HG03354 (cell line): ENCODE data around the gene NCKAP1.
A peak's percentile ranks its signal among the peaks of the same experiment; 100 is the strongest.
"Not testable (repeated sequence)": the region's sequence is repeated elsewhere in the genome, so short reads cannot be mapped to it uniquely, and the experiment has no call there.

Experiments used
- ATAC-seq: cut with Tn5 transposase; IDR thresholded peaks from one replicate; pipeline ENCODE4 v1.9.1; 2021; ENCODE audit warnings: mild to moderate bottlenecking; ENCODE audit not compliant: unreplicated experiment, poor library complexity, severe bottlenecking

Gene NCKAP1

DNA sequence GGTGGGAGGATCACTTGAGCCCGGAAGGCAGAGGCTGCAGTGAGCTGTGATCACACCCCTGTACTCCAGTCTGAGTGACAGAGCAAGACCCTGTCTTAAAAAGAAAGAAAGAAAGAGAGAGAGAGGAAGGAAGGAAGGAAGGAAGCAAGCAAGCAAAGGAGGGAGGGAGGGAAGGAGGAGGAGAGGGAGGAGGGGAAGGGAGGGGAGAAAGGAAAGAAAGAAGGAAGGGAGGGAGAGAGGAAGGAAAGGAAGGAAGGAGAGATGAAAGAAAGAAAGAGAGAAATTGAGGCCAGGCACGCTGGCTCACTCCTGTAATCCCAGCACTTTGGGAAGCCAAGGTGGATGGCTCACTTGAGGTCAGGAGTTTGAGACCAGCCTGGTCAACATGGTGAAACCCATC lies 2.3 kb upstream of the NCKAP1 start:
- no peak for ATAC-seq

DNA sequence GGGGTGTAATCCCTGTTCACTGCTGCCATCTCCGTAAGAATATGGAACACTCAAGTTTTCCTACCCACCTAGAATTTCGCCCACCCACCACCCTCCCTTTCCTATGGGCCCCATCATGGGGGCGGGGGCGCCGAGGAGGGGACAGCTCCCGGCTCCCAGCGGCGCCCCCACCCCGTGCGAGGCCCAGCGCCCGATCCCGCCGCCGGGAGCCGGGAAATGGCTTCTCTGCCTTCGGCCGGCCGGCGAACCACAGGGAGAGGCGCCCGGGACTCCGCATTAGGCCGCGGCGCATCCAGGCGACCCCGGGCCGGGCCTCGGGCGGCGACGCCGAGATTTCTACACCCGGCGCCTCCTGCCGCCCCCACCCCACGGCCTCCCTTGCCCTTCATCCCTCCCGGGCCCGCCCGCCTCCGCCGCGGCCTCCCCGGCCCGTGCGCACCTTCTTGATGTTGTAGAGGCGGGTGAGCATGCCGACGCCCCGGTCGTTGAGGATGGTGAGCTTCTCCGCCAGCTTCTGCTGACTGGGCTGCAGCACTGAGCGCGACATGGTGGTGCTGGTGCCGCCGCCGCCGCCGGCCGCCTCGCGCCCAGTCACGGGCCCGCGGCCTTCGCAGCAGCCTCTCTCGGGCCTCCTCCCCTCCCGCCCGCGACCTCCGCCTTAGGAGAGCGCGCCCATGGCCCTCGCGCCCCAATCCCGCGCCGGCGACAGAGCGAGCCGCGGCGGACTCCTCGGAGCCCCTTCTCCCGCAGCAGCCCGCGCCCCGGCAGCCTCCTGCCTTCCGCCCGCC lies 510 bp downstream of the NCKAP1 start:
- peak; percentile 52 for ATAC-seq

DNA sequence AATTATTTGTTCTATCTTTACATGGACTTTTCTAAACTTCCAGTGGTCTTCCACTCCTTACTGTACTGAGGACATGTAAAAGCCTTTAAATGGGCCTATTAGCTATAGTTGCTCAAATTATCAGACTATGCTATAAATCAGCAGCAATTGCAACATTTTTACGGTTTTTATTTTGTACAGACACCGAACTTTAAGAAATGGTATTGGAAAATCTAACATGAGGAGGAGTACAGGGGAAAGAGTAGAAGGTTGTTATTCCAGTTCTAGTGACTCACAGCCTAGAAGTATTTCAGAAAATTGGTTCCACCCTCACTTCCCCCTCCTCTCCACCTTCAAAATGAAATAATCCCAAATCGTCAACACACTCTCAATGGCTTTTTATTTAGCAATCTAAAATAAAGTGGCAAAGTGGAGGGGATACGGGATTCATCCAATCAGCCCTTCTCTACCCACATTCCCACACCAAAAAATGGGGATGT lies 1.1 kb downstream of the NCKAP1 start:
- no peak for ATAC-seq

DNA sequence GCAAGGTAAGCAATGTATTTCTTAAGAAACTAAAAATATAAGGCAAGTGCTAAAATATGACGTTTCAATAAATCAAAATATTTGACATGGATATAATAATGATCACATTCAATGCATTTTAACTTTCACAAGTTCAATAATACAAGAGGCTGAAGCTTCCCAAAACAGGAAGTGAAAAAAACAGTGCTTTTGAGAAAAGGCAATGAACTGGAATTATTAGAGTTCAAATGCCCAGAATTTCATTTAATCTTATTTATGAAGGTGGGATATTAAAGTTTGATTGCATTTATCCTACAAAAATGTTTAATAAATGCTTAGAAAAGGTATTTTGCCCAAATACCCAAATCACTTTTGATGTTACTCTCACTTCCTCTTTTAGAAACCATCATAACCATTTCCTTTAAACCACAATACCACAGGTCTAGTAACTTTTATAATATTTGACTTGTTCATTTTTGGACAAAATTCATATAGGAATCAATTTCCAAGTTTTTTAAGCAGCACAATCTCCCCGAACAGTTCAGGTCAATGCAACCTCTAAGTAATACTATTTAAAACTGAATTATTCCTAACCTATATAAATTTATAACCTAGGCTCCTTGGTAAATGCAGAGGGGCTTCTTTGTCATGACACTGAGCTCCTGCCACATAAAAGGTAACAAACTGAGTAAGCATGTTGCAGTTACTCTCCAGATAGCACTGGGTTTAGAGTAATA lies 2.1 kb downstream of the NCKAP1 start:
- ATAC-seq: peak; percentile 65

DNA sequence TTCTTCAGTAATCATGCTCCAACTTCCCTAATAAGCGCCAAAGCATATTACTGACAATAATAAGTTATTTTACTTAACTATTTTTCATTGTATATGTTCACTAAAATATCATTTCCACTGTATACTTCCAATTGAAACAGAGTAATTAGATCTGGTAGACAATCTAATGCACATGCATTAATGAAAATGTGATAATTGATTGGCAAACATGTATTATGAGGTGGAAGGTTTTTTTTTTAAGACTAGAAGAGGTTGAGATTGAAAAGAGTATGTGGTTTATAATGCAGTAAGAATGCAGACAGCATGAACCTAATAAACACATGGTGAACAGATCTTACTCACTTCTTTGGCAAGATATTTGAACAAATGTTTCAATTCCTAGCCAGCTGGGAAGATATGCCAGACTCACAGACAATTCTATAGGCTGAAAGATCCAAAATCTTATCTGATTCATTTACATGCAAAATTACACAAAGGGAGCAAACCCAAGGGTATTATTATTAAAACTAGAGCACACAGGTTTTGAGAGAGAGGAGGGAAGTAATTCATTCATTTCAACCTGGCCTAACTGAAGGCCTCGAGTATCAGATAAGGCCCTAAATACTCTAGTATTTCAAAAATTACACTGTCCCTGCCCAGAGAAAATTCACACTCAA lies 2.8 kb downstream of the NCKAP1 start:
- ATAC-seq: no peak

DNA sequence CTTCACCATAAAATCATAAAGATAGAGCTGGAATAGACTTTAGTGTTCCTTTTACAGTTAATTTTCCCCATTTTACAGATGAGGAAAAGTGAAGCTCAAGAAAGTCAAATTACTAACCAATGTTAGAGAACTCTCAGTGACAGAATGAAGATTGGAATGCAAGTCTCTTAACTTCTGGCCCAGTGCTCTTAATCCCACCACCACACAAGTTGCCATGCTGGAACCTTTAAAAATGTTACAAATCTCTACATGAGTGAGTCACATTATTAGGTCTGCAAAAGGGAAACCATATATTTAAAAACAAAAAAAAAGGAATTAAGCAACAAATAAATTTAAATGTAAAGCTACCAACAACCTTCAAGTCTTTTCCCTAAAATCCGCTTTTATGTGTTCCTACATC lies 3.5 kb downstream of the NCKAP1 start:
- ATAC-seq: no peak

DNA sequence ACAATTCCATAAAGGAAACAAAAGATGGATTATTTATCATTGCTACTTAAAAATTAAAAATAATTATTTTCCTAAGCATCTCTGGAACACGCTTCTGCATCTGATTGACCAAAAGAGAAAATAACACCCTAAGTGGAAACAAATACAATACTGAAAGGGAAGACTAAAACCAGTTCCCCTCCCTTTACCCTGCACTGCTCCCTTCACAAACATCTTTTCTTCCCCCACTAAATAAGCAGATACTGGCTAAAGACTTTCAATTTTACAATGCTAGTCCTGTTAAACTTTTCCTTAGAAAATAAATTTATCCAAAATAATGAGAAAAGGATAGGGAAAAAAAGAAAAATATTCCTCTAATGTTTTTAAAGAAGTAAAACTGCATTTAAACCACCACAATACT lies 4.3 kb downstream of the NCKAP1 start:
- ATAC-seq: no peak

DNA sequence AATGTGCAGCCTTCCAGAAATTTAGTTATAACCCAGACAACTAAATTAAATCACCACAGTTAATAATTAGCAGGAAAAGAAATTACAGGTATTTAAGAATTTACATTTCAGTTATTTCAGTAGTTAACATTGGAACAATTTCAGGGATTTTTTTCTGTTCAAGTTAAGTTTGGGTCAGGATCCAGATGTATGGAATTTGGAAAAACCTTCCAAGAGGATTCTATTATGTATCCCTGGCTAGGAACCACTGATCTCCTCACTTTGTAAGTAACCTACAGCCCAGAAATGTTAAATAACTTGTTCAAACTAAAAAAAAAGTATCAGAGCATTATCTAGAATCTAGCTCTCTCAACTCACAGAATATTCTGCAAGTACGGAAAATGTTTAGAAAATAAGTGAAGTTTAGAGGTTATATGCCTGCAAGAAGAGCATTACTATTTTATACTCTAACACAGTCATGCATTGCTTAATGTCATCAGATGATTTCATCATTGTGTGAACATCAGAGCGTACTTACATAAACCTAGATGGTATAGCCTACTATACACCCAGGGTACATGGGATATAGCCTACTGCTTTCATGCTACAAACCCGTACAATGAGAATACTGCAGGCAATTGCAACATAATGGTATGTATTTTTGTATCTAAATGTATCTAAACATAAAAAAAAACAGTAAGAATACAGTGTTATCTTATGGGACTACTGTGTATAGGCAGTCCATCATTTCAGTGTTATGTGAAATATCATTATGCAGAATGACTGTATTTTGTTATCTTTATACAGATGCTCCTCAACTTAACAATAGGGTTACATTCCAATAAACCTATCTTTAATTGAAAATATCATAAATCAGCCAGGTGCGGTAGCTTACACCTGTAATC lies 6.1 kb downstream of the NCKAP1 start:
- no peak for ATAC-seq

DNA sequence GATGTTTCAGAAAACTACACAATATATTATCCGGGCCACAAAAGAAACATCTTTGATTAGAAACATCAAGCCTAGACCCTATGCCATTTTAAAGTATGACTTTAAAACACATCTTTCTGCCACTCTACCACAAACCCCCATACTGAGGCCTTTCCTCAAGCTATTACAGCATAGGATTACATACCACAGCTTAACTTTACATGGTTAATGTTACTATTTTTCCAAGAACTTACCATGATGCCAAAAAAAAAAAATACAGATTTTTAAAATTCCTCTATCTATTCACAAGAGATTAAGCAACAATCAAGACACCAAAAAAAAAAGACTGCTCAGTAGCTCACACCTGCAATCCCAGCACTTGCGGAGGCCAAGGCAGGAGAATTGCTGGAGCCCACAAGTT lies 9.0 kb downstream of the NCKAP1 start:
- no peak for ATAC-seq

DNA sequence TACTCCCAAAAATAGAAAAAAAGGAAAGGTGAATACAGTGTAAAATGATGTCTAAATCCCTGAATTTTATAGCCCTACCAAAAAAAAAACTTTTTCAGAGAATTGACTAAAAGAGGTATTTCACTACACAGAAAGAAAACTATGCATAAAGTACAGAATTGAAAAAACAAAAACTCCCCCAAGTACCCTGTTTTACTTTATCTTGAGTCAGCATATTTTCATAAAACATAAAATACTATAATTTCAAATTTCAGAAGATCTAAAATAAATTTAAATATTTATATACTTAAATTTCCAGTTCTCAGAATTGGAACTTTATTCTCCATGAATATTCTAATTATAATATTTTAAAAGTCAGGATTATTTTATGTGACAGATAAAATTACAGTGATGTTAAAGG lies 10.1 kb downstream of the NCKAP1 start:
- ATAC-seq: no peak

DNA sequence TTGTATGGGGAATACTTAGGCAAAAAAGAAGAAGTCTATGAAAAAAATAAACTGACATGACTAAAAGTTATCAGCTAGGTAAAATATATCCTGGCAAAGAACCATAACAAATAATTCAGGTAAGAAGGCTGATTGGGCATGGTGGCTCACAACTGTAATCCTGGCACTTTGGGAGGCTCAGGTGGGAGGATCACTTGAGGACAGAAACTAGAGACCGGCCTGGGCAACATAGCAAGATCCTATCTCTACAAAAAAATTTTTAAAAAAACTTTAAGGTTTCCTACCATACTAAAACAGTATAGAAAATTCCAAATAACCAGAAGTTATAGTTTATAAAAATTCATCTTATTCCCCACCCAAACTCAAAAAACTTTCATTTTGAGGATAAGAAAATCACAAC lies 10.8 kb downstream of the NCKAP1 start:
- no peak for ATAC-seq

DNA sequence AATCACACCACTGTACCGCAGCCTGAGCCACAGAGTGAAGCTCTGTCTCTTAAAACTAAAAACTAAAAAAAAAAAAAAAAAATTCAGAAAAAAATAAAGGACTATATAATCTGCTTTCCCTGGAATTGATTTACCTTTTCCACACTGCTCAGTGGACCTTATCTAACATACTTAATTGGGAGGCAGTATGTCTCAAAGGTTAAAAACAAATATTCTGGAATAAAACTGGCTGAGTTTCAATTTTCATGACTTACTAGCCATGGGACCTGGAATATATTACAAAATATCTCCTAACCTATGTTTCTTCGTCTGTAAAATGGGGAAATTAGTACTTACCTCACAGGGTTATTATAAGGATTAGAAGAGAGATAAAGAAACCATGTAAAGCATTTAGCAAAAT lies 11.8 kb downstream of the NCKAP1 start:
- ATAC-seq: no peak

DNA sequence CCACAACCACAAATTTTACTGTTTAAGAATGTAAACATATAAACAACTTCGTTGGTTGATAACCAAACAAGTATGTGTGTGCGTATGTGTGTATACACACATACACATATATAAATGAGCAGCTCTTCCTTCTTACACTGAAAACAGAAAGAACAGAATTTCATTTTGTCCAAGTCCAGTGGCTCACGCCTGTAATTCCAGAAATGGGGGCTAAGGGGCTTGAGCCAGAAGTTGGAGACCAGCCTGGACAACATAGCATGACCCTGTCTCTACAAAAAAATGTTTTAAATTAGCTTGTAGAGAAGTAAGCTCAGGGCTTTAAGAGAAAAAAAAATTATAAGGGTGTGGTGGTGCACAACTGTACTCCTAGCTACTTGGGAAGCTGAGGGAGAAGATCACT lies 12.3 kb downstream of the NCKAP1 start:
- ATAC-seq: no peak

DNA sequence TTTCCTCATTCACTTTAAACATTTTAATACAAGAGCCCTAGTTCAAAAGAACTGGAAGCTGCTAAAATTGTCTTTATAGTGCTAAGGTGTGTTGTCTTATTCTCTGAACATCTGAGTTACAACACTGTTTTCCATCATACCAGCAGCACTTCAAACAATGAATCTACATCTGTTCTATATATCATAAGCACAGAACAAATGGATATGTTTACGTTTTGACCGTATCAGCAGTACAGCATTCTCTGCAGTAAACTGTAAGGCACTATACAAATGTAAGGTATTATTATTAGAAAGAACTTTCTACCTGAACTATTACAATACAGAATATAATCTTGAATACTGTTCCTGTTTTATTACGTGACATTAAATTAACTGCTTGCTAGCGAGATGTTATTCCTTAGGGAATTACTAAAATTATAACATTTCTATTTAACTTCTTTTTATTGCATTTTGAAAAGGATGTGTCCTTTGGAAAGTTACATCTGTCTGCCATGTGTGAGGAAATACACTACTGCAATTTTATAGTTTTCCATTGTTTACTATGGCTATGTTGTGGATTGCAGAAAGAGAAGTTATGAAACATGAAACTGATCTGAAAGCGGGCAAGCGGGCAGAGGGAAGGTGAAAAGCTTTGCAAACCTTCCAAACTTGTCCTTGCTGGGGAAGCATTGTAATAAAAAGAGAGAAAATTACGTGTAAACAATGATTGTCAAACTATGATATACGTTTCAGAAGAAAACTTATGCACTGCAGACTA lies 13.7 kb downstream of the NCKAP1 start:
- ATAC-seq: no peak

DNA sequence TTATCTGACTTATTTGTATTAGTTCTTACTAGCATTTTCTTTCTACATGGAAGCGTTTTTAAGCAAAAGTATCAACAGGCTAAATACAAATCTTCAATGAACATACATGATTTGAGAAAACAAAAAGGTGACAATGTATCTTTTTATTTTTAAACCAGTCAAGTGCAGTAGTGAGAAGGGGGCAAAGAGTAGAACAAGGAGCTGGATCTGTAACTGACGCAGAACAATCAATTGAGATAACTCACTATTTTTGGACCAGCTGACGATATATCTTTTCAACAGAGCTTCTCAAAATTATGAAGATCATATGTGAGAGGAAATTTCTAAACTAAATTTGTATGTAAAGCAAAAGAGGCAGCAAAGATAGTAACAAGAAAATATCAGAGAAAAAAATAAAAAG lies 15.5 kb downstream of the NCKAP1 start:
- ATAC-seq: no peak

DNA sequence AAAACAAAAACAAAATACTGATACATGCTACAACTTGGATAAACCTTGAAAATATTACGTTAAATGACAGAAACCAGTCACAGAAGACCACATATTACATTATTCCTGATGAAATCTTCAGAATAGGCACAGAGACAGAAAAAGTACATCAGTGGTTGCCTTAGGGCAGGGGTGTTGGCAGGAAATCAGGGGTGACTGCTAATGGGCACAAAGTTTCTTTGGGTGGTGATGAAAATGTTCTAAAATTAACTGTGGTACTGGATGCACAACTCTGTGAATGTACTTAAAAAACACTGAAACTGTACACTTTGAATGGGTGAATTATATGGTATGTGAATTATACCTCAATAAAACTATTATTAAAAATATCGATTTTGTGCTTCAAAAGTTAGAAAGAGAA lies 16.6 kb downstream of the NCKAP1 start:
- no peak for ATAC-seq

DNA sequence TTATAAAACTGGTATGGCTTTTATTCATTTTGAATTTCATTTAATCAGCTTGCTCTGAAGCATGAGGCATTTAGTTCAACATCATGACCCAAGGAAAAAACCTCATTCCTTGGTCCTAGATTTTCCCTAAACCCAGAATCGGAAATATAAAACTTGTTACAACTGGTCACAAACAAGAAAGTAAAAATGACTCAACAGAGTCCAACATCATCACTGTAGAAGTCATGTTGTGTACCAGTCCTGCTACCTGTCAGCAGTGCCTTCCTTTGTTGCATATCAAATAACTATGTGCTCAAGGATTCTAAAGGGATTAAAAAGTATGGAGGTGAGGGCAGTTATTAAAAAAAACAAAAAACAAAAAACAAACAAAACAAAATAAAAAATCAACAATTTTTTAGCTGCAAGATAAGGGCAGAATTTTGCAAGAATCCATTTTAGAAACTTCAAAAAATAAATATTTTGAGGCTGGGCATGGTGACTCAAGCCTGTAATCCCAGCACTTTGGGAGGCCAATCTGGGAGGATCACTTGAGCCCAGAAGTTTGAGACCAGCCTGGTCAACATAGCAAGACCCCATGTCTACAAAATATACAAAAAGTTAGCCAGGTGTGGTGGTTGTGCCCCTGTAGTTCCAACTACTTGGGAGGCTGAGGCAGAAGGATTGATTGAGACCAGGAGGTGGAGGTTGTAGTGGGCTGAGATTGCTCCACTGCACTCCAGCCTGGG lies 18.4 kb downstream of the NCKAP1 start:
- ATAC-seq: no peak

DNA sequence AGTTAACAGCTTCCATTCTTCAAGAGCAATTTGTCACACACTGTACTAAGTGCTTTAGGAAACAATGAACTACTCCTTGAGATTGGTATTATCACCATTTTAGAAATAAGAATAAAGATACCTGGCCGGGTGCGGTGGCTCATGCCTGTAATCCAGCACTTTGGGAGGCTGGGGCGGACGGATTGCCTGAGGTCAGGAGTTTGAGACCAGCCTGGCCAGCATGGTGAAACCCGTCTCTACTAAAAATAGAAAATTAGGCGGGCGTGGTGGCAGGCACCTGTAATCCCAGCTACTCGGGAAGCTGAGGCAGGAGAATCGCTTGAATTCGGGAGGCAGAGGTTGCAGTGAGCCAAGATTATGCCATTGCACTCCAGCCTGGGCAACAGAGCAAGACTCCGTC lies 20.4 kb downstream of the NCKAP1 start:
- not testable (repeated sequence) for ATAC-seq

DNA sequence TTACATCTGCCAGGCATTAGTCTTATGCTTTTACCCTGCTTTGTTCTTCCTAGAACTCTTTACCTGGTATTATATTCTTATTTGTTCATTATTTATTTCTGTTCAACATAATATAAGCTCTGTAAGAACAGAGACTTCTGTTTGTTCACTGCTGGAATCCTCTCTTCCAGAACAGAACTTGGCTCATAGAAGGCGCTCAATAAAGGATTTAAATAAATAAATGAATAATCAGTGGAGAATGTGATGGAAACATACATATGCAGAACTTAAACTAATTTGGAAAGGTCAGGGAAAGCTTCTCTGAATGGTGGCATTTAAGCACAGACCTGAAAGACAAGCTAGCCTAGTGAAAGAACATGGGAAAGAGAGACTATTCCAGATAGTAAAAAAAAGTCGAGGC lies 24.3 kb downstream of the NCKAP1 start:
- ATAC-seq: no peak
